Panc1 (cell line): ENCODE measurements around the gene MPPED1. TPM values are rescaled to one million over a fixed set of nuclear protein-coding genes. Genes with fewer than 3 reads are reported as not detected.

Experiments
- ATAC-seq: fragments of 200-7000 bp; cut with Tn5 transposase; 2 replicates; pipeline ENCODE4 v1.9.1; 2020; ENCODE audit warnings: mild to moderate bottlenecking, moderate library complexity
- BruUV-seq: library from RNA; stranded (reverse); fragments of 400-500 nt; replicated peaks from 2 replicates; lab custom pipeline; 2021; lab: Mats Ljungman, UMichigan
- CTCF ChIA-PET: fragments of 300-600 bp; sonication (Branson Sonifier 250); formaldehyde crosslinking; loops from one replicate; lab custom pipeline; 2022; ENCODE audit warnings: antibody characterized with exemption; lab: Charles Lee
- POLR2A ChIA-PET: fragments of 300-600 bp; sonication (Branson Sonifier 250); formaldehyde crosslinking; loops from one replicate; lab custom pipeline; 2022; ENCODE audit warnings: antibody characterized with exemption; lab: Charles Lee
- DNase-seq: peaks from one replicate; pipeline ENCODE4 v3.0.0-alpha.2; 2010; ENCODE audit warnings: low read depth, low spot score
- H3K27ac ChIP-seq: 2 replicates; pipeline ENCODE4 v1.5.1; 2011; ENCODE audit warnings: mild to moderate bottlenecking, low read length, inconsistent platforms
- H3K27me3 ChIP-seq: fragments of 200-500 bp; sonication (Bioruptor generic); 2 replicates; pipeline ENCODE4 v1.6.0; 2014; ENCODE audit warnings: low read length, inconsistent platforms; ENCODE audit not compliant: control insufficient read depth, insufficient read depth
- H3K36me3 ChIP-seq: fragments of 200-500 bp; sonication (Bioruptor generic); 2 replicates; pipeline ENCODE4 v1.5.1; 2014; ENCODE audit warnings: inconsistent platforms, mild to moderate bottlenecking, low read length, moderate library complexity; ENCODE audit not compliant: control insufficient read depth, insufficient read depth
- H3K4me1 ChIP-seq: 2 replicates; pipeline ENCODE4 v1.5.1; 2011; ENCODE audit warnings: inconsistent platforms, mild to moderate bottlenecking, low read length, moderate library complexity; ENCODE audit not compliant: control insufficient read depth, insufficient read depth
- H3K4me3 ChIP-seq, 2 experiments: 2 replicates each; pipeline ENCODE4 v1.5.1; 2011 to 2012; ENCODE audit warnings: low read depth in 2 of 2, low read length in 2 of 2, mild to moderate bottlenecking in 2 of 2, inconsistent platforms in 1 of 2, moderate library complexity in 1 of 2
- H3K9me3 ChIP-seq: fragments of 200-500 bp; sonication (Bioruptor generic); 2 replicates; pipeline ENCODE4 v1.5.1; 2014; ENCODE audit warnings: low read depth, mild to moderate bottlenecking, inconsistent platforms, low read length, moderate library complexity; ENCODE audit not compliant: control insufficient read depth, insufficient read depth
- CTCF ChIP-seq: fragments of 450-650 bp; IDR thresholded peaks from 2 replicates; pipeline ENCODE4 v1.5.1; 2017; ENCODE audit warnings: mild to moderate bottlenecking
- POLR2AphosphoS5 ChIP-seq: IDR thresholded peaks from 2 replicates; pipeline ENCODE4 v1.6.1; 2012; ENCODE audit warnings: mild to moderate bottlenecking, low read depth, low read length, moderate library complexity
- REST ChIP-seq, 2 experiments: IDR thresholded peaks; 2 replicates each; pipeline ENCODE4 v1.6.1; 2011 to 2012; ENCODE audit warnings: low read depth in 2 of 2, control low read depth in 1 of 2, low read length in 1 of 2, mild to moderate bottlenecking in 1 of 2, moderate library complexity in 1 of 2; ENCODE audit not compliant: insufficient read depth in 1 of 2
- SIN3A ChIP-seq: IDR thresholded peaks from 2 replicates; pipeline ENCODE4 v1.6.1; 2012; ENCODE audit warnings: low read depth, mild to moderate bottlenecking, low read length, moderate library complexity, borderline replicate concordance; ENCODE audit not compliant: insufficient read depth
- TCF7L2 ChIP-seq: IDR thresholded peaks from 2 replicates; pipeline ENCODE4 v1.6.1; 2011; ENCODE audit warnings: mild to moderate bottlenecking, low read depth, low read length, inconsistent platforms
- in situ Hi-C: cut with HindIII; loops from 2 replicates; pipeline ENCODE4 v1.10.0; 2016; ENCODE audit warnings: low sequenced_read_pairs, low pct_unique_long_range_greater_than_20kb
- intact Hi-C: fragments of 100-400 bp; cut with micrococcal nuclease; formaldehyde crosslinking; loops from one replicate; pipeline ENCODE4 v1.10.0; 2022; ENCODE audit not compliant: unreplicated experiment
- total RNA-seq: library from RNA; stranded (reverse); gene quantifications from one replicate; pipeline ENCODE4 v1.2.1, GENCODE V29; 2021; ENCODE audit not compliant: unreplicated experiment

MPPED1 gene
- total RNA-seq, 1 experiment from 2014 or later = not detected

- H3K27me3 ChIP-seq = no peaks in the 10 kb centered on the region
- POLR2A ChIA-PET = no interaction called here
- H3K27ac ChIP-seq = no peak overlapping the region
- DNase-seq (no peak), ATAC-seq (no peak)
- H3K4me3 ChIP-seq = no peak overlapping the region
- H3K36me3 ChIP-seq = no peaks in the 10 kb centered on the region
- no peaks in the 10 kb centered on the region for H3K4me1 ChIP-seq
- in situ Hi-C loops = no loop called here
- CTCF ChIA-PET = no interaction called here
- TF ChIP-seq CTCF (no peak; the same call in 1 of the 2 replicates), TCF7L2 (no peak), REST (IDR thresholded peaks at IDR 0.05; ENCODE audit: insufficient read depth in 1 of 2, low read depth in 2 of 2, low read length in 1 of 2) (no peak), POLR2AphosphoS5 (no peak), SIN3A (no peak)
- intact Hi-C loops = no loop called here
- BruUV-seq = no TSS peak
- H3K9me3 ChIP-seq = no peaks in the 10 kb centered on the region
Observed at GRCh38 chr22:43515902-43516301, 104.1 kb downstream of the MPPED1 start.

- POLR2A ChIA-PET = no interaction called here
- no peak for ATAC-seq
- Histone ChIP-seq H3K9me3 (no peaks in the 10 kb centered on the region), H3K4me3 (no peak overlapping the region), H3K27me3 (no peaks in the 10 kb centered on the region), H3K36me3 (no peaks in the 10 kb centered on the region), H3K27ac (no peak overlapping the region), H3K4me1 (no peaks in the 10 kb centered on the region)
- no TSS peak for BruUV-seq
- intact Hi-C loops (no loop called here), in situ Hi-C loops (no loop called here)
- TF ChIP-seq POLR2AphosphoS5 (no peak), SIN3A (no peak), CTCF (no peak), TCF7L2 (no peak), REST (IDR thresholded peaks at IDR 0.05; ENCODE audit: insufficient read depth in 1 of 2, low read depth in 2 of 2, low read length in 1 of 2) (no peak)
- DNase-seq = no peak
- CTCF ChIA-PET = no interaction called here
Observed at GRCh38 chr22:43516386-43516785, 104.6 kb downstream of the MPPED1 start.
